ENCODE data around the gene DDR2.

- no peak for TF ChIP-seq CTCF (conservative IDR thresholded peaks at IDR 0.05; ENCODE audit: low read length)
- no peak for TF ChIP-seq EZH2phosphoT487 (IDR thresholded peaks at IDR 0.05; ENCODE audit: borderline replicate concordance, low read depth, low read length)
Observed at GRCh38 chr1:162632698-162633080, 425 bp downstream of the DDR2 start.

Measured in OCI-LY7 (cell line).